AG04449 (cell line): ENCODE measurements around the gene ASTN2.

Experiments
- CTCF ChIA-PET: fragments of 350-600 bp; formaldehyde crosslinking; extraction: SDS; loops from one replicate; lab custom pipeline; 2021; ENCODE audit warnings: antibody characterized with exemption; lab: Yijun Ruan, JAX
- POLR2A ChIA-PET: fragments of 400-600, 350-600 bp; formaldehyde crosslinking; extraction: SDS; loops from one replicate; lab custom pipeline; 2020; ENCODE audit warnings: antibody characterized with exemption, inconsistent platforms; lab: Yijun Ruan, JAX
- DNase-seq: peaks from one replicate; pipeline ENCODE4 v3.0.0-alpha.2; 2010; ENCODE audit warnings: low read depth, low spot score
- H3K4me3 ChIP-seq: 2 replicates; pipeline ENCODE4 v1.5.1; 2011; ENCODE audit warnings: low read depth, mild to moderate bottlenecking, control low read depth, low read length
- CTCF ChIP-seq: IDR thresholded peaks from one replicate; pipeline ENCODE4 v1.5.1; 2011; ENCODE audit warnings: mild to moderate bottlenecking, moderate library complexity, low read length, control low read depth, inconsistent platforms; ENCODE audit not compliant: insufficient read depth; ENCODE audit errors: missing control alignments

ASTN2 gene

GRCh38 chr9:116806075-116806474 lies 608.8 kb downstream of the ASTN2 start:
- CTCF ChIA-PET = no interaction called here
- POLR2A ChIA-PET = no interaction called here

GRCh38 chr9:116800885-116801284 lies 614.0 kb downstream of the ASTN2 start:
- ChIA-PET POLR2A (no interaction called here), CTCF (no interaction called here)
- no peak for TF ChIP-seq CTCF
- H3K4me3 ChIP-seq = no peak overlapping the region
- DNase-seq = no peak

More at GRCh38 chr9:116806075-116806474, 608.8 kb downstream of the ASTN2 start:
- no peak for DNase-seq
- H3K4me3 ChIP-seq = no peak overlapping the region
- TF ChIP-seq CTCF = no peak

- no peak for TF ChIP-seq CTCF
- ChIA-PET POLR2A (no interaction called here), CTCF (no interaction called here)
- no peak for DNase-seq
- H3K4me3 ChIP-seq = no peak overlapping the region
Measured at GRCh38 chr9:116800074-116800473, 614.8 kb downstream of the ASTN2 start.

GRCh38 chr9:116798521-116798920 lies 616.3 kb downstream of the ASTN2 start:
- DNase-seq = no peak
- CTCF ChIA-PET = no interaction called here
- TF ChIP-seq CTCF = no peak
- POLR2A ChIA-PET = no interaction called here
- no peak overlapping the region for H3K4me3 ChIP-seq

GRCh38 chr9:116797276-116797675 lies 617.6 kb downstream of the ASTN2 start:
- no peak overlapping the region for H3K4me3 ChIP-seq
- POLR2A ChIA-PET = no interaction called here
- CTCF ChIA-PET = no interaction called here
- TF ChIP-seq CTCF = no peak
- DNase-seq = no peak

- H3K4me3 ChIP-seq = no peak overlapping the region
- CTCF ChIA-PET = no interaction called here
- DNase-seq = no peak
- POLR2A ChIA-PET = no interaction called here
- no peak for TF ChIP-seq CTCF
Measured at GRCh38 chr9:116796669-116797068, 618.2 kb downstream of the ASTN2 start.

- no peak for TF ChIP-seq CTCF
- no peak overlapping the region for H3K4me3 ChIP-seq
- ChIA-PET POLR2A (no interaction called here), CTCF (no interaction called here)
- no peak for DNase-seq
Measured at GRCh38 chr9:116795821-116796220, 619.0 kb downstream of the ASTN2 start.
